ENCODE measurements around the gene KCNH2. TPM values are rescaled to one million over a fixed set of nuclear protein-coding genes. Genes with fewer than 3 reads are reported as not detected.

The KCNH2 gene
- total RNA-seq, 1 experiment from 2014 or later: 1.5 TPM

- Histone ChIP-seq H3K36me3 (ENCODE audit: insufficient read depth, low read length, poor library complexity, severe bottlenecking) (no peaks in the 10 kb centered on the region), H3K27ac (ENCODE audit: low read depth, low read length, poor library complexity, severe bottlenecking) (no peak overlapping the region), H3K4me1 (ENCODE audit: insufficient read depth, low read length, poor library complexity, severe bottlenecking) (peaks cover 10% of the 10 kb centered on the region), H3K9me3 (ENCODE audit: low read depth, low read length, poor library complexity, severe bottlenecking) (no peaks in the 10 kb centered on the region), H3K27me3 (replicated peaks; ENCODE audit: insufficient read depth, low read depth, low read length, poor library complexity) (no peaks in the 10 kb centered on the region), H3K4me3 (ENCODE audit: low read depth, low read length, poor library complexity, severe bottlenecking) (no peak overlapping the region)
- DNase-seq (ENCODE audit: low spot score): no peak
- BruUV-seq (replicated peaks): no TSS peak
- TF ChIP-seq EZH2 (IDR thresholded peaks at IDR 0.05; ENCODE audit: borderline replicate concordance, low read depth, low read length, poor library complexity, severe bottlenecking) (no peak), CTCF (conservative IDR thresholded peaks at IDR 0.05; ENCODE audit: low read depth, low read length) (no peak)
- intact Hi-C loops (cut with micrococcal nuclease; ENCODE audit: unreplicated experiment): no loop called here
- CTCF ChIA-PET: no interaction called here
- POLR2A ChIA-PET (ENCODE audit: low non-redundant PET): no interaction called here
Measured at GRCh38 chr7:150938566-150938965, 39.6 kb downstream of the KCNH2 start.

GRCh38 chr7:150937848-150938561 lies 40.1 kb downstream of the KCNH2 start:
- Histone ChIP-seq H3K36me3 (ENCODE audit: insufficient read depth, low read length, poor library complexity, severe bottlenecking) (no peaks in the 10 kb centered on the region), H3K9me3 (ENCODE audit: low read depth, low read length, poor library complexity, severe bottlenecking) (no peaks in the 10 kb centered on the region), H3K27ac (ENCODE audit: low read depth, low read length, poor library complexity, severe bottlenecking) (no peak overlapping the region), H3K27me3 (replicated peaks; ENCODE audit: insufficient read depth, low read depth, low read length, poor library complexity) (no peaks in the 10 kb centered on the region), H3K4me1 (ENCODE audit: insufficient read depth, low read length, poor library complexity, severe bottlenecking) (peaks cover 10% of the 10 kb centered on the region), H3K4me3 (ENCODE audit: low read depth, low read length, poor library complexity, severe bottlenecking) (no peak overlapping the region)
- peak; percentile 33 for DNase-seq (ENCODE audit: low spot score)
- no peak for TF ChIP-seq CTCF (conservative IDR thresholded peaks at IDR 0.05; ENCODE audit: low read depth, low read length)
- TF ChIP-seq EZH2 (IDR thresholded peaks at IDR 0.05; ENCODE audit: borderline replicate concordance, low read depth, low read length, poor library complexity, severe bottlenecking): no peak
- no TSS peak for BruUV-seq (replicated peaks)
- intact Hi-C loops (cut with micrococcal nuclease; ENCODE audit: unreplicated experiment): no loop called here
- ChIA-PET CTCF (interaction anchor here (0.5 kb wide), 1 partner anchor 230 kb away, joined by 9 read pairs; no protein-coding TSS in a partner anchor), POLR2A (ENCODE audit: low non-redundant PET) (no interaction called here)

- Histone ChIP-seq H3K27ac (ENCODE audit: low read depth, low read length, poor library complexity, severe bottlenecking) (no peak overlapping the region), H3K4me1 (ENCODE audit: insufficient read depth, low read length, poor library complexity, severe bottlenecking) (peaks cover 10% of the 10 kb centered on the region), H3K9me3 (ENCODE audit: low read depth, low read length, poor library complexity, severe bottlenecking) (no peaks in the 10 kb centered on the region), H3K4me3 (ENCODE audit: low read depth, low read length, poor library complexity, severe bottlenecking) (no peak overlapping the region), H3K36me3 (ENCODE audit: insufficient read depth, low read length, poor library complexity, severe bottlenecking) (no peaks in the 10 kb centered on the region), H3K27me3 (replicated peaks; ENCODE audit: insufficient read depth, low read depth, low read length, poor library complexity) (no peaks in the 10 kb centered on the region)
- CTCF ChIA-PET: no interaction called here
- TF ChIP-seq CTCF (conservative IDR thresholded peaks at IDR 0.05; ENCODE audit: low read depth, low read length): no peak
- no peak for TF ChIP-seq EZH2 (IDR thresholded peaks at IDR 0.05; ENCODE audit: borderline replicate concordance, low read depth, low read length, poor library complexity, severe bottlenecking)
- BruUV-seq (replicated peaks): no TSS peak
- POLR2A ChIA-PET (ENCODE audit: low non-redundant PET): no interaction called here
- intact Hi-C loops (cut with micrococcal nuclease; ENCODE audit: unreplicated experiment): no loop called here
- no peak for DNase-seq (ENCODE audit: low spot score)
Measured at GRCh38 chr7:150936018-150936417, 42.1 kb downstream of the KCNH2 start.
